SK-N-SH treated with all-trans-retinoic acid at 6 μM for 48 hours (cell line): ENCODE data around the gene DENND2A.

Experiments
- ATAC-seq: fragments of 200-7000 bp; cut with Tn5 transposase; 3 replicates; pipeline ENCODE4 v1.9.1; 2020; ENCODE audit warnings: mild to moderate bottlenecking, moderate library complexity
- BACH2 ChIP-seq: fragments of 250-450 bp; sonication (Bioruptor Pico); IDR thresholded peaks from 2 replicates; pipeline ENCODE4 v1.9.0; 2021; ENCODE audit warnings: mild to moderate bottlenecking, borderline replicate concordance
- CSDC2 ChIP-seq: fragments of 250-450 bp; sonication (Bioruptor Pico); IDR thresholded peaks from 2 replicates; pipeline ENCODE4 v1.5.0; 2020; ENCODE audit warnings: mild to moderate bottlenecking, moderate library complexity
- GLIS3 ChIP-seq: fragments of 250-450 bp; sonication (Bioruptor Pico); IDR thresholded peaks from 2 replicates; pipeline ENCODE4 v1.5.0; 2020; ENCODE audit warnings: mild to moderate bottlenecking, moderate library complexity
- OSR1 ChIP-seq: fragments of 250-450 bp; sonication (Bioruptor Pico); IDR thresholded peaks from 2 replicates; pipeline ENCODE4 v1.8.0; 2022; ENCODE audit warnings: moderate library complexity, mild to moderate bottlenecking, inconsistent platforms
- PPARA ChIP-seq: fragments of 250-450 bp; sonication (Bioruptor Pico); IDR thresholded peaks from 2 replicates; pipeline ENCODE4 v1.5.0; 2020; ENCODE audit warnings: mild to moderate bottlenecking, borderline replicate concordance
- RARB ChIP-seq: fragments of 250-450 bp; sonication (Bioruptor Pico); IDR thresholded peaks from 2 replicates; pipeline ENCODE4 v1.8.0; 2021; ENCODE audit warnings: mild to moderate bottlenecking, moderate library complexity
- SNAI2 ChIP-seq: fragments of 250-450 bp; sonication (Bioruptor Pico); IDR thresholded peaks from 2 replicates; pipeline ENCODE4 v1.5.0; 2020; ENCODE audit warnings: mild to moderate bottlenecking, moderate library complexity
- TOX ChIP-seq: fragments of 250-450 bp; sonication (Bioruptor Pico); IDR thresholded peaks from 2 replicates; pipeline ENCODE4 v1.8.0; 2021; ENCODE audit warnings: mild to moderate bottlenecking, moderate library complexity, borderline replicate concordance
- ZC3H10 ChIP-seq: fragments of 250-450 bp; sonication (Bioruptor Pico); IDR thresholded peaks from 2 replicates; pipeline ENCODE4 v1.5.1; 2021; ENCODE audit warnings: mild to moderate bottlenecking, moderate library complexity
- ZFP3 ChIP-seq: fragments of 250-450 bp; sonication (Bioruptor Pico); IDR thresholded peaks from 2 replicates; pipeline ENCODE4 v1.5.0; 2020; ENCODE audit warnings: mild to moderate bottlenecking, moderate library complexity
- ZFP30 ChIP-seq: fragments of 450-650 bp; formaldehyde crosslinking; IDR thresholded peaks from 2 replicates; pipeline ENCODE4 v1.5.0; 2022; ENCODE audit warnings: mild to moderate bottlenecking, moderate library complexity
- ZNF565 ChIP-seq: fragments of 450-650 bp; formaldehyde crosslinking; conservative IDR thresholded peaks from 2 replicates; pipeline ENCODE4 v1.5.0; 2020; ENCODE audit warnings: low read depth, mild to moderate bottlenecking, moderate library complexity
- ZNF70 ChIP-seq: fragments of 450-650 bp; formaldehyde crosslinking; IDR thresholded peaks from 2 replicates; pipeline ENCODE4 v1.5.0; 2020; ENCODE audit warnings: mild to moderate bottlenecking, moderate library complexity
- ZNF8 ChIP-seq: fragments of 450-650 bp; formaldehyde crosslinking; IDR thresholded peaks from 2 replicates; pipeline ENCODE4 v1.5.0; 2020; ENCODE audit warnings: mild to moderate bottlenecking, moderate library complexity
- TF ChIP-seq, protein P1 (sequence below): fragments of 250-450 bp; sonication (Bioruptor Pico); IDR thresholded peaks from 2 replicates; pipeline ENCODE4 v1.5.1; 2021; ENCODE audit warnings: mild to moderate bottlenecking, moderate library complexity
- TF ChIP-seq, protein P2 (sequence below): fragments of 250-450 bp; sonication (Bioruptor Pico); IDR thresholded peaks from 2 replicates; pipeline ENCODE4 v1.8.0; 2021; ENCODE audit warnings: low read depth, mild to moderate bottlenecking, moderate library complexity, borderline replicate concordance
- TF ChIP-seq, protein P3 (sequence below): fragments of 250-450 bp; sonication (Bioruptor Pico); IDR thresholded peaks from 2 replicates; pipeline ENCODE4 v1.5.0; 2020; ENCODE audit warnings: mild to moderate bottlenecking, moderate library complexity
- TF ChIP-seq, protein P4 (sequence below): fragments of 250-450 bp; sonication (Bioruptor Pico); IDR thresholded peaks from 2 replicates; pipeline ENCODE4 v1.5.1; 2020; ENCODE audit warnings: low read depth, mild to moderate bottlenecking, moderate library complexity

Gene DENND2A

DNA sequence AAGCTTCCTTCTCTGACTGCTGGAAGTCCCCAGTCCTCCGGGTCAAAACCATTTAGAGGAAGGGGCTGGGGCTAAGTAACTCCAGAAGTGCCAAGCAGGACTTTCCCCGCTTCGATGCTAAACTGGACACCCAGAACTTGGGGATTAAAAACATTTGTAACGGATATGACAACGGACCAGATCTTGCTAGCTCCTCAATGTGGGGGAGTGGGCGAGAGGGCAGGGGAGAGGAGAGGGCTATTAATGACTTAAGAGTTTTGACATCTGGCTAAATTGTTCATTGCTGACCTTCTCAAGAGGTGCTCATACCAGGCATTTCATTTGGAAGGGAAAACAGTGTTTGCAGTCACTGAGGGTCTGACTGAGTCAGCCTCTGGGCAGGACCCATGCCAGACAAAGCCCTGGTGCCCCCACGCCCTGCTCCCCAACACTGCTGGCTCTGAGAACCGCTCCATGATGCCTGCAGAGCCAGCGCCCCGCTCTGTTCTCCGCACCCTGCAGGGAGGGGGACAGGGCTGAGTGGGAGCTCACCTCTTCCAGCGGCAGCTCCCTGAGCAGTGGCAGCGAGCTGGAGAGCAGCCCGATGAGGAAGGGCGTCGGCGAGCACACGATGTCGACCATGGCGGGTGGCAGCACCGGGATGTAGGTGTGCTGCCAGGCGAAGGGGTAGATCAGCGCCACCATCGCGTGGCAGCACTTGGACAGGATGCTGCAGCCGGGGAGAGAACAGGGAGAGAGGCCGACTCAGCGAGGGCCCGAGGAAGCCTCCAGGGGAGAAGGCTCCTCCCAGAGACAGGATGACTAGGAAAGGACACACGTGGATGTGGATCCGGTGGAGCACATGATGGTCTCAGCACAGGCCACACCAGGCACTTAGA is 113.6 kb downstream of the DENND2A start:
- peak; percentile 41 for ATAC-seq
- TF ChIP-seq RARB (CRISPR knock-in tag) (no peak), BACH2 (CRISPR knock-in tag) (no peak), ZNF565 (no peak), SNAI2 (no peak), TOX (CRISPR knock-in tag) (no peak), CSDC2 (CRISPR knock-in tag) (no peak), GLIS3 (CRISPR knock-in tag) (no peak), ZC3H10 (no peak)
- TF ChIP-seq, protein P1, sequence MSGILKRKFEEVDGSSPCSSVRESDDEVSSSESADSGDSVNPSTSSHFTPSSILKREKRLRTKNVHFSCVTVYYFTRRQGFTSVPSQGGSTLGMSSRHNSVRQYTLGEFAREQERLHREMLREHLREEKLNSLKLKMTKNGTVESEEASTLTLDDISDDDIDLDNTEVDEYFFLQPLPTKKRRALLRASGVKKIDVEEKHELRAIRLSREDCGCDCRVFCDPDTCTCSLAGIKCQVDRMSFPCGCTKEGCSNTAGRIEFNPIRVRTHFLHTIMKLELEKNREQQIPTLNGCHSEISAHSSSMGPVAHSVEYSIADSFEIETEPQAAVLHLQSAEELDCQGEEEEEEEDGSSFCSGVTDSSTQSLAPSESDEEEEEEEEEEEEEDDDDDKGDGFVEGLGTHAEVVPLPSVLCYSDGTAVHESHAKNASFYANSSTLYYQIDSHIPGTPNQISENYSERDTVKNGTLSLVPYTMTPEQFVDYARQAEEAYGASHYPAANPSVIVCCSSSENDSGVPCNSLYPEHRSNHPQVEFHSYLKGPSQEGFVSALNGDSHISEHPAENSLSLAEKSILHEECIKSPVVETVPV (CRISPR knock-in tag), result no peak
- TF ChIP-seq, protein P2, sequence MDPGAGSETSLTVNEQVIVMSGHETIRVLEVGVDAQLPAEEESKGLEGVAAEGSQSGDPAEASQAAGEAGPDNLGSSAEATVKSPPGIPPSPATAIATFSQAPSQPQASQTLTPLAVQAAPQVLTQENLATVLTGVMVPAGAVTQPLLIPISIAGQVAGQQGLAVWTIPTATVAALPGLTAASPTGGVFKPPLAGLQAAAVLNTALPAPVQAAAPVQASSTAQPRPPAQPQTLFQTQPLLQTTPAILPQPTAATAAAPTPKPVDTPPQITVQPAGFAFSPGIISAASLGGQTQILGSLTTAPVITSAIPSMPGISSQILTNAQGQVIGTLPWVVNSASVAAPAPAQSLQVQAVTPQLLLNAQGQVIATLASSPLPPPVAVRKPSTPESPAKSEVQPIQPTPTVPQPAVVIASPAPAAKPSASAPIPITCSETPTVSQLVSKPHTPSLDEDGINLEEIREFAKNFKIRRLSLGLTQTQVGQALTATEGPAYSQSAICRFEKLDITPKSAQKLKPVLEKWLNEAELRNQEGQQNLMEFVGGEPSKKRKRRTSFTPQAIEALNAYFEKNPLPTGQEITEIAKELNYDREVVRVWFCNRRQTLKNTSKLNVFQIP (CRISPR knock-in tag), result no peak

DNA sequence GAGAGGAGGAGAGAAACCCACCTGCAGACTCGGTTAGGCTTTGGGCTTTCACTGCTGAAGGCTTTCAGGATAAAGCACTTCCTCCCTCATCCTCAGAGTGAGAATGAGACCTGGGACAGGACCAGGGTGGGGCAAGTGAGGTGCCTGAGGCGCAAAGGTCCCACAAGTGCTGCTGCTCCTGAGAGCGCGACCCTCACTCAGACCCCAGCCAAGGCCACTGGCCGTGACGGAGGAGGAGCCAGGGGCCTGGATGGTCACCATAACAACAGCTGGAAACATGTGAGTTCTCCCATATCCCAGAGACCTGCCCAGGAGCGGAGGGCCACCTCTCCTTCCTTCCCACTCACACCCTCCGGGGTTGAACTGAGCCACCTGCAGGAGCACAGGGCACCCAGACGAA is 114.4 kb downstream of the DENND2A start:
- no peak for ATAC-seq
- TF ChIP-seq, protein P3, sequence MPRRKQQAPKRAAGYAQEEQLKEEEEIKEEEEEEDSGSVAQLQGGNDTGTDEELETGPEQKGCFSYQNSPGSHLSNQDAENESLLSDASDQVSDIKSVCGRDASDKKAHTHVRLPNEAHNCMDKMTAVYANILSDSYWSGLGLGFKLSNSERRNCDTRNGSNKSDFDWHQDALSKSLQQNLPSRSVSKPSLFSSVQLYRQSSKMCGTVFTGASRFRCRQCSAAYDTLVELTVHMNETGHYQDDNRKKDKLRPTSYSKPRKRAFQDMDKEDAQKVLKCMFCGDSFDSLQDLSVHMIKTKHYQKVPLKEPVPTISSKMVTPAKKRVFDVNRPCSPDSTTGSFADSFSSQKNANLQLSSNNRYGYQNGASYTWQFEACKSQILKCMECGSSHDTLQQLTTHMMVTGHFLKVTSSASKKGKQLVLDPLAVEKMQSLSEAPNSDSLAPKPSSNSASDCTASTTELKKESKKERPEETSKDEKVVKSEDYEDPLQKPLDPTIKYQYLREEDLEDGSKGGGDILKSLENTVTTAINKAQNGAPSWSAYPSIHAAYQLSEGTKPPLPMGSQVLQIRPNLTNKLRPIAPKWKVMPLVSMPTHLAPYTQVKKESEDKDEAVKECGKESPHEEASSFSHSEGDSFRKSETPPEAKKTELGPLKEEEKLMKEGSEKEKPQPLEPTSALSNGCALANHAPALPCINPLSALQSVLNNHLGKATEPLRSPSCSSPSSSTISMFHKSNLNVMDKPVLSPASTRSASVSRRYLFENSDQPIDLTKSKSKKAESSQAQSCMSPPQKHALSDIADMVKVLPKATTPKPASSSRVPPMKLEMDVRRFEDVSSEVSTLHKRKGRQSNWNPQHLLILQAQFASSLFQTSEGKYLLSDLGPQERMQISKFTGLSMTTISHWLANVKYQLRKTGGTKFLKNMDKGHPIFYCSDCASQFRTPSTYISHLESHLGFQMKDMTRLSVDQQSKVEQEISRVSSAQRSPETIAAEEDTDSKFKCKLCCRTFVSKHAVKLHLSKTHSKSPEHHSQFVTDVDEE (CRISPR knock-in tag), result no peak
- no peak for TF ChIP-seq ZFP3 (CRISPR knock-in tag)
- no peak for TF ChIP-seq PPARA (CRISPR knock-in tag)
- TF ChIP-seq BACH2 (CRISPR knock-in tag), result no peak
- TF ChIP-seq TOX (CRISPR knock-in tag), result no peak
- TF ChIP-seq, protein P4, sequence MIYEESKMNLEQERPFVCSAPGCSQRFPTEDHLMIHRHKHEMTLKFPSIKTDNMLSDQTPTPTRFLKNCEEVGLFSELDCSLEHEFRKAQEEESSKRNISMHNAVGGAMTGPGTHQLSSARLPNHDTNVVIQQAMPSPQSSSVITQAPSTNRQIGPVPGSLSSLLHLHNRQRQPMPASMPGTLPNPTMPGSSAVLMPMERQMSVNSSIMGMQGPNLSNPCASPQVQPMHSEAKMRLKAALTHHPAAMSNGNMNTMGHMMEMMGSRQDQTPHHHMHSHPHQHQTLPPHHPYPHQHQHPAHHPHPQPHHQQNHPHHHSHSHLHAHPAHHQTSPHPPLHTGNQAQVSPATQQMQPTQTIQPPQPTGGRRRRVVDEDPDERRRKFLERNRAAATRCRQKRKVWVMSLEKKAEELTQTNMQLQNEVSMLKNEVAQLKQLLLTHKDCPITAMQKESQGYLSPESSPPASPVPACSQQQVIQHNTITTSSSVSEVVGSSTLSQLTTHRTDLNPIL (CRISPR knock-in tag), result no peak
- TF ChIP-seq OSR1 (CRISPR knock-in tag), result no peak
- no peak for TF ChIP-seq ZNF565
- no peak for TF ChIP-seq ZFP30 (CRISPR knock-in tag)
- no peak for TF ChIP-seq ZC3H10
- TF ChIP-seq, protein P2 (CRISPR knock-in tag), result no peak
- TF ChIP-seq GLIS3 (CRISPR knock-in tag), result no peak
- TF ChIP-seq, all 23 proteins: peak for 0

DNA sequence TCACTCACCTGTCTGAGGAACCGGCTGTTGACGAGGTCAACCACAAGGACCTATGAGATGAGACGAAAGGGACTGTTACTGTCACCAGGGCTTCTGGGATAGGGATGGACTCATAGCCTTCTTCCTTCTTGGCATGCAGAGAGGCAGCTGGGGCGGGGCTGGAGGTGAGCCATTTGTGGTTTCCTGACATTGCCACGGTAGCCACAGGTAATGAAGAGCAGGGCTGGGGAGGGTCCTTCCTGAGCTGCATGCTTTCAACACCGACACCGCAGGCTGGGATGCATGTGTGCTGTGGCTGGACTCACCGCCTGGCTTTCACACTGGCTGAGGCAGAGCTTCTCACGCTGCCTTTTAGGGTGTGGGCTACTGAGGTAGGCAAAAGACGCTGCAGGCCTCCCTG is 114.9 kb downstream of the DENND2A start:
- ATAC-seq, result no peak
- TF ChIP-seq ZNF8 (CRISPR knock-in tag), result no peak

DNA sequence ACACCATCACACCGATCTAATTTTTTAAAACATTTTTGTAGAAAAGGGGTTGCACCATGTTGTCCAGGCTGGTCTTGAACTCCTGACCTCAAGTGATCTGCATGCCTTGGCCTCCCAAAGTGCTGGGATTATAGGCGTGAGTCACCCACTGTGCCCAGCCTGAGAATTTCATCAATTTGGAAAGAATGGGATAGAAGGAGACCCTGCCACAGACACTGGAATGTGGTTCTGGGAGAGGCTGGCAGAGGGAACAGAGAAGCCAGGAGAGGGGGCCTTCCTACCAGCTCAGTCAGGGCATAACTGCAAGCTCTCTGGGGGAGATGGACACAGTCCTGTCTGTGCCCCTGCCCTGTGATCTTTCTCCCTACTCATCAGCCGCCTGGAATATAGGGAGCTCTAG is 119.2 kb downstream of the DENND2A start:
- no peak for ATAC-seq
- TF ChIP-seq ZNF8 (CRISPR knock-in tag) (no peak), TOX (CRISPR knock-in tag) (no peak), ZNF70 (CRISPR knock-in tag) (no peak)
